Measurements from ENCODE around the gene TMEM150A. TPM values are rescaled to one million over a fixed set of nuclear protein-coding genes. Genes with fewer than 3 reads are reported as not detected.
A peak's percentile ranks its signal among the peaks of the same experiment; 100 is the strongest.

TMEM150A gene
- total and polyA plus RNA-seq, 2 of the 13 experiments (the other 11 are each of a cell fraction or from before 2014, with no cell fraction given): 30.1 to 70.4 TPM

- TF ChIP-seq KIAA2018 (CRISPR knock-in tag; IDR thresholded peaks at IDR 0.05; ENCODE audit: borderline replicate concordance) (peak; percentile 72; the same call in 1 of the 2 replicates), ISL2 (CRISPR knock-in tag; IDR thresholded peaks at IDR 0.05) (peak; percentile 59; the same call in 1 of the 2 replicates), ZBTB10 (CRISPR knock-in tag; IDR thresholded peaks at IDR 0.05; ENCODE audit: borderline replicate concordance) (no peak), ZNF232 (CRISPR knock-in tag; IDR thresholded peaks at IDR 0.05; ENCODE audit: borderline replicate concordance) (no peak; the same call in 1 of the 2 replicates), ETS1 (CRISPR knock-in tag; IDR thresholded peaks at IDR 0.05) (no peak; the same call in 1 of the 2 replicates), HNRNPLL (IDR thresholded peaks at IDR 0.05; ENCODE audit: low read depth, low read length, poor library complexity, severe bottlenecking) (peak; percentile 37), KLF6 (CRISPR knock-in tag; IDR thresholded peaks at IDR 0.05) (peak; percentile 56), PAXIP1 (CRISPR knock-in tag; conservative IDR thresholded peaks at IDR 0.05) (peak; percentile 34; the same call in 1 of the 2 replicates), ZNF230 (CRISPR knock-in tag; IDR thresholded peaks at IDR 0.05) (no peak; the same call in 1 of the 2 replicates), MBD4 (IDR thresholded peaks at IDR 0.05; ENCODE audit: borderline replicate concordance, low read length) (no peak)
Observed at GRCh38 chr2:85595301-85596025, 7.0 kb downstream of the TMEM150A start, which contains the start of gene RNF181 (continued).
